Activated naive CD4-positive, alpha-beta T cell treated with anti-CD3 and anti-CD28 coated beads, Interleukin-2, amount 10 ng/mL, durations not matched to agents 7 days and 5 days (primary cell): Measurements from ENCODE around the gene ZNF436.

ENCODE experiments used
- CTCF ChIA-PET: fragments of 350-600 bp; sonication (Branson Sonifier 250); formaldehyde crosslinking; loops from one replicate; lab custom pipeline; 2021; ENCODE audit warnings: antibody characterized with exemption; lab: Charles Lee
- DNase-seq: peaks from one replicate; pipeline ENCODE4 v3.0.0-alpha.2; 2020
- H3K27ac Mint-ChIP-seq: one replicate; pipeline ENCODE4 v1.8.0; 2021; ENCODE audit warnings: mild to moderate bottlenecking, moderate library complexity, mixed read lengths
- H3K27me3 Mint-ChIP-seq: one replicate; pipeline ENCODE4 v1.8.0; 2021; ENCODE audit warnings: mild to moderate bottlenecking, mixed read lengths
- H3K36me3 Mint-ChIP-seq: one replicate; pipeline ENCODE4 v1.8.0; 2021; ENCODE audit warnings: mixed read lengths
- H3K4me1 Mint-ChIP-seq: one replicate; pipeline ENCODE4 v1.8.0; 2021; ENCODE audit warnings: mixed read lengths
- H3K4me3 Mint-ChIP-seq: one replicate; pipeline ENCODE4 v1.8.0; 2021; ENCODE audit warnings: mild to moderate bottlenecking, moderate library complexity, mixed read lengths
- H3K9me3 Mint-ChIP-seq: one replicate; pipeline ENCODE4 v1.8.0; 2021; ENCODE audit warnings: mixed read lengths

ZNF436 gene

GRCh38 chr1:23369335-23370013 is at the start of gene ZNF436:
TSS of gene ZNF436 (minus strand) at chr1:23369836. CDS start at chr1:23368005, 1,831 bp downstream.
- Mint-ChIP-seq H3K4me1 (peaks cover 40% of the 10 kb centered on the region), H3K4me3 (peak within 1 kb of the TSS; percentile 97), H3K9me3 (peaks cover 17% of the 10 kb centered on the region), H3K27ac (peak within 1 kb of the TSS; percentile 98), H3K27me3 (no peaks in the 10 kb centered on the region), H3K36me3 (peaks cover 32% of the 10 kb centered on the region)
- CTCF ChIA-PET, result no interaction called here
- peak; percentile 52 for DNase-seq

DNA sequence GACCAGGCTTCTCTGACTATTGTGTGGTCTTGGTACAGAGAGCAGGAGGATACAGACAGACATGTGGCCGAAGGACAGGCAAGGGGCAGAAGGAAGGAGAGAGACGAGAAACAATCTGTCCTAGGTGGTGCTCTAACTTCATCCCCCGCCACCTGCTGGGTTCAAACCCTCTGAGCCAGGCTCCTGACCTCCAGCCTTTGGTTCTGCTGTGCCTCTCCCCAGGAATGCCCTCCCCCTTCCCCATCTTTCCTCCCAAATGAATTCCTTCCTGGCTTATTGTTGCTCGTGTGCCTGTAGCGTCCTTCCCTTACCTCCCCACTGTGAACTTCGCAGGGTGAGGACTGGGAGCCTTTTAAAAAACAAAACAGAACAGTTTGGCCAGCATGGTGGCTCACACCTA is 49.5 kb upstream of the ZNF436 start:
- CTCF ChIA-PET, result interaction anchor here (1.0 kb wide), 1 partner anchor 16 kb away, joined by 3 read pairs; no protein-coding TSS in a partner anchor
- Mint-ChIP-seq H3K36me3 (peaks cover 24% of the 10 kb centered on the region), H3K4me3 (no peak overlapping the region), H3K4me1 (peaks cover 44% of the 10 kb centered on the region), H3K27me3 (peaks cover 13% of the 10 kb centered on the region), H3K9me3 (no peaks in the 10 kb centered on the region), H3K27ac (no peak overlapping the region)
- no peak for DNase-seq

DNA sequence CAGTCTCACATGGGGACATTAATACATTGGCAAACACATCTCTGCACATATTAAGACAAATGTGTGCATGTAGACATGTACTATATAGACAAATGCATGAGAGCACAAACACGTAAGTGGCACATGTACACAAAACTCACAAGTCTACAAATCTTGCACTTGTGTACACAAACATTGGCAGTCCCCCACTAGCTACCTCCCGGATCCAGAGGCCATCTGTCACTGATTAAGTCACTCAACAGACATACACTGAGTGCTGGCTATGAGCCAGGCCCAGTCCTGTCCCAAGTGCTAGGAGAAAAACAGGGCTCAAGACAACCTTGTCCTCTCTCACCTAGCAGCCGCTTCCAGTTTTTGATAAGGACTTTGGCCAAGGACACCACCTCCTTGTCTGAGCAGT is 47.9 kb upstream of the ZNF436 start:
- peaks cover 32% of the 10 kb centered on the region for H3K4me1 Mint-ChIP-seq
- no peak overlapping the region for H3K27ac Mint-ChIP-seq

DNA sequence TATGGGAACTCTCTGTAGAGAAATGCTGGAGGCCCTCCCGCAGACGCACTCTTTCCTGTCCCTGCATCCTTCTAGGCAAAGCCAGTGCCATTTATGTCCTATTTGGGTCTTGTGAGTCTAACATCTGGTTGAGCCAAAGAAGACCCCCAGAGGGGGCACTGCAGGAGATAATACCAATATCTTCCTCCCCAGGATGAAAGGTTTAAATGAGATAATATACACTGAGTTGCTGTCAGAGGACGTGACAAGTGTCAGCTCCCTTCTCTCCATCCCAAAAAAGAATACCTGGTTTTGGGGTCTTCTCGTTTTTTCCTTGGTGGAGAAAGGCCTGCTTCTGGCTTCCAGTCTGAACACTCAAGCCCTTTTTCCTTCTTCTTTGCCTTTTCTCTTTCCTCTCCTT is 47.3 kb upstream of the ZNF436 start:
- Mint-ChIP-seq H3K4me1 (peaks cover 26% of the 10 kb centered on the region), H3K9me3 (no peaks in the 10 kb centered on the region), H3K27ac (no peak overlapping the region), H3K36me3 (peaks cover 21% of the 10 kb centered on the region), H3K27me3 (no peaks in the 10 kb centered on the region), H3K4me3 (no peak overlapping the region)
- CTCF ChIA-PET, result no interaction called here
- DNase-seq, result no peak

More for the DNA sequence above, 47.9 kb upstream of the ZNF436 start:
- Mint-ChIP-seq H3K27me3 (no peaks in the 10 kb centered on the region), H3K4me3 (no peak overlapping the region), H3K9me3 (no peaks in the 10 kb centered on the region), H3K36me3 (peaks cover 25% of the 10 kb centered on the region)
- no peak for DNase-seq
- CTCF ChIA-PET, result interaction anchor here (1.1 kb wide), 1 partner anchor 14 kb away, joined by 3 read pairs; no protein-coding TSS in a partner anchor

GRCh38 chr1:23408797-23409290 is 39.2 kb upstream of the ZNF436 start:
- no peak for DNase-seq
- Mint-ChIP-seq H3K27me3 (no peaks in the 10 kb centered on the region), H3K27ac (no peak overlapping the region), H3K4me3 (no peak overlapping the region), H3K9me3 (no peaks in the 10 kb centered on the region), H3K4me1 (peaks cover 7% of the 10 kb centered on the region), H3K36me3 (peaks cover 3% of the 10 kb centered on the region)
- CTCF ChIA-PET, result interaction anchor here (1.0 kb wide), 1 partner anchor 9 kb away, joined by 3 read pairs; no protein-coding TSS in a partner anchor

- no peak for DNase-seq
- Mint-ChIP-seq H3K4me1 (peaks cover 9% of the 10 kb centered on the region), H3K27me3 (no peaks in the 10 kb centered on the region), H3K36me3 (peaks cover 9% of the 10 kb centered on the region), H3K9me3 (no peaks in the 10 kb centered on the region), H3K4me3 (no peak overlapping the region), H3K27ac (no peak overlapping the region)
- CTCF ChIA-PET, result no interaction called here
These were observed 37.5 kb upstream of the ZNF436 start for GRCh38 chr1:23407016-23407630.

DNA sequence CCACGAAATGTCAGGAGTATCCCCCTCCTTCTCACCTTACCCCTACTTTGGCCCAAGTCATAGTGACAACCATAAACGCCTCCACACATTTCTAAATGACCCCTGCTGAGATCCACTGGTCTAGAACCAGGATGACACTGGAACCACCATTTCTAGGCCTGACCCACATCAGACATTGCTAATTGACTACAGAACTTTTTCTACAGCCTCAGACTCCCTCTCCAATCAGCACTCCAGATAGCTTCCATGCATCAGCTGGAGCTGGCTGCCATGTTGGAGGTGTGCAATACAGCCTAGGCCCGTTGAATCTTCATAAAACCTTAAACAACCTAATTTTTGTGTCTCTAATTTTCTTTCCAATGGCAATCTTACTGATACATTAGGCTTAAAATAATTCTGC is 36.3 kb upstream of the ZNF436 start:
- peaks cover 12% of the 10 kb centered on the region for H3K36me3 Mint-ChIP-seq
- CTCF ChIA-PET, result interaction anchor here (1.0 kb wide), 1 partner anchor 16 kb away, joined by 3 read pairs; no protein-coding TSS in a partner anchor
- no peak overlapping the region for H3K4me3 Mint-ChIP-seq
- H3K27ac Mint-ChIP-seq, result no peak overlapping the region
- no peaks in the 10 kb centered on the region for H3K27me3 Mint-ChIP-seq
- H3K4me1 Mint-ChIP-seq, result peaks cover 9% of the 10 kb centered on the region
- H3K9me3 Mint-ChIP-seq, result no peaks in the 10 kb centered on the region
- DNase-seq, result no peak

GRCh38 chr1:23403735-23404486 is 34.3 kb upstream of the ZNF436 start:
- CTCF ChIA-PET, result interaction anchor here (0.6 to 2.8 kb wide), 26 partner anchors 9 to 268 kb away, joined by 3 to 9 read pairs (median 4); partner anchors contain the start of genes HNRNPR, HTR1D and TCEA3
- Mint-ChIP-seq H3K4me3 (no peak overlapping the region), H3K36me3 (peaks cover 13% of the 10 kb centered on the region), H3K27me3 (no peaks in the 10 kb centered on the region), H3K4me1 (peaks cover 9% of the 10 kb centered on the region), H3K9me3 (no peaks in the 10 kb centered on the region), H3K27ac (no peak overlapping the region)
- DNase-seq, result peak; percentile 91

- Mint-ChIP-seq H3K4me3 (no peak overlapping the region), H3K9me3 (no peaks in the 10 kb centered on the region), H3K27ac (no peak overlapping the region), H3K27me3 (no peaks in the 10 kb centered on the region), H3K4me1 (peaks cover 9% of the 10 kb centered on the region), H3K36me3 (peaks cover 13% of the 10 kb centered on the region)
- CTCF ChIA-PET, result interaction anchor here (0.6 to 2.8 kb wide), 24 partner anchors 8 to 267 kb away, joined by 3 to 9 read pairs (median 4); partner anchors contain the start of genes HNRNPR, HTR1D and TCEA3
- DNase-seq, result no peak
These were observed 33.7 kb upstream of the ZNF436 start for GRCh38 chr1:23403355-23403734.

GRCh38 chr1:23403038-23403336 is 33.4 kb upstream of the ZNF436 start:
- Mint-ChIP-seq H3K27ac (no peak overlapping the region), H3K36me3 (peaks cover 15% of the 10 kb centered on the region), H3K9me3 (no peaks in the 10 kb centered on the region), H3K4me1 (peaks cover 9% of the 10 kb centered on the region), H3K27me3 (no peaks in the 10 kb centered on the region), H3K4me3 (no peak overlapping the region)
- no peak for DNase-seq
- CTCF ChIA-PET, result interaction anchor here (0.8 to 2.8 kb wide), 10 partner anchors 12 to 219 kb away, joined by 3 to 9 read pairs (median 6); partner anchors contain the start of genes HNRNPR and TCEA3

DNA sequence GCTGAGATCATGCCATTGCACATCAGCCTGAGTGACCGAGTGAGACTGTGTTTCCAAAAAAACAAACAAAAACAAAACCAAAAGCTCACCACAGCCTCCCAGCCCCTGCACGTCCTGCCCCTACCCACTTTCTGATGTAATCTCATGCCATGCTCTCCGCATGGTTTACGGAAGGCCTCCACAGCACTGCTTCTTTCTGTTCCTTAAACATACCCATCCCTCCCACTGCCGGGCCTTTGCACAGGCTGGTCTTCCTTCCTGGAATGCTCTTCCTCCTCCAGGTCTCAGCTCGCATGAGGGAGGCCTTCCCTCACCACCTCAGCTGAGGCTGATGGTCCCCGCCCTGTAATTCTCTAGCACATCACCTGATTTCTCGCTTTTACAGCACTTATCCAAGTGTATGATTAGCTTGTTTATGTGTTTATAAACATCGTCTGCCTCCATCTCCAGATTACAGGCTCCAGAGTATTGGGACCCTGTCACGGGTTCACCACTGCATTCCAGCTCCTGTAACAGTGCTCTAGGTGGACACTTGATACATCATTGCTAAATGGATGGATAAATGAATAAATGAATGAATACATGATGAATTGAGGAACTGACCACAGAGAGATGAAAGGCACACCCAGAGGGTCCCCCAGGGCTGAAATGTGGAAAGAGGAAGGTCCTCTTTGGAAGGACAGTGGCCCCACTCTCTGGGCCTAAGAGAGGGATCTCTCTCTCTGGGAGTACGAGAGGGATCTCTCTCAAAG is 32.8 kb upstream of the ZNF436 start:
- H3K36me3 Mint-ChIP-seq, result peaks cover 17% of the 10 kb centered on the region
- H3K27me3 Mint-ChIP-seq, result no peaks in the 10 kb centered on the region
- peaks cover 9% of the 10 kb centered on the region for H3K4me1 Mint-ChIP-seq
- no peak for DNase-seq
- H3K9me3 Mint-ChIP-seq, result no peaks in the 10 kb centered on the region
- CTCF ChIA-PET, result interaction anchor here (0.6 to 2.8 kb wide), 6 partner anchors 17 to 218 kb away, joined by 3 to 9 read pairs (median 6); partner anchors contain the start of gene HNRNPR
- no peak overlapping the region for H3K27ac Mint-ChIP-seq
- no peak overlapping the region for H3K4me3 Mint-ChIP-seq

GRCh38 chr1:23401313-23401712 is 31.7 kb upstream of the ZNF436 start:
- Mint-ChIP-seq H3K27me3 (no peaks in the 10 kb centered on the region), H3K36me3 (peaks cover 20% of the 10 kb centered on the region), H3K27ac (no peak overlapping the region), H3K9me3 (no peaks in the 10 kb centered on the region), H3K4me1 (peaks cover 9% of the 10 kb centered on the region), H3K4me3 (no peak overlapping the region)
- CTCF ChIA-PET, result interaction anchor here (2.8 kb wide), 1 partner anchor 186 kb away, joined by 9 read pairs; no protein-coding TSS in a partner anchor
- no peak for DNase-seq

DNA sequence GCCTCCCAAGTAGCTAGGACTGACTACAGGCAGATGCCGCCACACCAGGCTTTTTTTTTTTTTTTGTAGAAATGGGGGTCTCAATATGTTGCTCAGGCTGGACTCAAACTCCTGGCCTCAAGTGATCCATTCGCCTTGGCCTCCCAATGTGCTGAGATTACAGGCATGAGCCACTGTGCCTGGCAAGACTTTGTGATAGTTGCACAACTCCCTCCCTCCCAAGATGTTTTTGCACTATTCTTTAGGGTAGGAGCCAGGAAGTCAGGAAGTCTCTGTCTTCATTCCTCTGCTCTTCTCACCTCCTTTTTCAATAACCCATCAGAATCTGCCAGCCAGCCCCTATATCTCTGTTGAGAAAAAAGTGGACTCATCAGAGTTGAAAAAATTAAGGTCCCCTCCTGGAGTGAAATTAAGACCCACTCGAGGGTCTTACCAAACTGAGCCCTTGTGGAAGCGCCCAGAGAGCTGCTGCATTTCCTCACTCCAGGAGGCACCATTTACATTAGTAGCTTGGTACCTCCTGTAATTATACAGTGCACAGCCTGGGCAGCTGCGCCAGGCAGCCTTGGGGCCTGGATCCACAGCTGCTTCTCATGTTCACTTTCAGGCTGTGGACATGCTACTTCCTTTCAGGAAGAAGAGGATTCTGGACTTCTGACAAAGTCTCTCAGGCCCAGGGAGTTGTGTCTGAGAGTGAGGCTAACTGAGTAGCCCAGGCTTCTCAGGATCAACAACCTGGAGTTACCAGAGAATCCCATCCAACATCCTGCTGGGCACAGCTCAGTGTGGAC is 30.9 kb upstream of the ZNF436 start:
- H3K4me1 Mint-ChIP-seq, result peaks cover 16% of the 10 kb centered on the region
- H3K9me3 Mint-ChIP-seq, result no peaks in the 10 kb centered on the region
- DNase-seq, result no peak
- CTCF ChIA-PET, result no interaction called here
- peaks cover 24% of the 10 kb centered on the region for H3K36me3 Mint-ChIP-seq
- peak overlapping the region; percentile 14 for H3K27ac Mint-ChIP-seq
- no peak overlapping the region for H3K4me3 Mint-ChIP-seq
- H3K27me3 Mint-ChIP-seq, result no peaks in the 10 kb centered on the region
